AG04450 (cell line): ENCODE measurements around the gene TMEM101. TPM values are rescaled to one million over a fixed set of nuclear protein-coding genes. Genes with fewer than 3 reads are reported as not detected.
"Not testable (repeated sequence)": the region's sequence is repeated elsewhere in the genome, so short reads cannot be mapped to it uniquely, and the experiment has no call there.

Experiments
- CTCF ChIA-PET: fragments of 300-600, 350-600 bp; formaldehyde crosslinking; extraction: SDS; loops from one replicate; lab custom pipeline; 2022; ENCODE audit warnings: antibody characterized with exemption, inconsistent platforms; lab: Charles Lee
- POLR2A ChIA-PET: fragments of 350-600 bp; formaldehyde crosslinking; extraction: SDS; loops from one replicate; lab custom pipeline; 2021; ENCODE audit warnings: antibody characterized with exemption, inconsistent platforms; lab: Yijun Ruan, JAX
- DNase-seq: peaks from one replicate; pipeline ENCODE4 v3.0.0-alpha.2; 2011; ENCODE audit warnings: low read depth, low spot score
- H3K27ac ChIP-seq: one replicate; pipeline ENCODE4 v1.5.1; 2012; ENCODE audit warnings: low read depth, low read length, control low read depth
- H3K27me3 ChIP-seq: one replicate; pipeline ENCODE4 v1.6.0; 2012; ENCODE audit warnings: low read length; ENCODE audit not compliant: control insufficient read depth, insufficient read depth
- H3K4me3 ChIP-seq: 2 replicates; pipeline ENCODE4 v1.5.1; 2011; ENCODE audit warnings: mild to moderate bottlenecking, low read depth, low read length, control low read depth
- H3K9me3 ChIP-seq: 2 replicates; pipeline ENCODE4 v1.5.1; 2012; ENCODE audit warnings: low read length; ENCODE audit not compliant: control insufficient read depth, insufficient read depth
- polyA plus RNA-seq: library from polyadenylated mRNA; depleted of rRNA; stranded (reverse); fragments of >200 nt; gene quantifications from 2 replicates; pipeline ENCODE4 v1.2.3, GENCODE V29; 2011
- TF ChIP-seq, protein P1 (sequence below): IDR thresholded peaks from 2 replicates; pipeline ENCODE4 v1.5.1; 2011; ENCODE audit warnings: low read depth, low read length, control low read depth, inconsistent platforms

Gene TMEM101
- polyA plus RNA-seq, 1 experiment = 31.3 TPM

DNA sequence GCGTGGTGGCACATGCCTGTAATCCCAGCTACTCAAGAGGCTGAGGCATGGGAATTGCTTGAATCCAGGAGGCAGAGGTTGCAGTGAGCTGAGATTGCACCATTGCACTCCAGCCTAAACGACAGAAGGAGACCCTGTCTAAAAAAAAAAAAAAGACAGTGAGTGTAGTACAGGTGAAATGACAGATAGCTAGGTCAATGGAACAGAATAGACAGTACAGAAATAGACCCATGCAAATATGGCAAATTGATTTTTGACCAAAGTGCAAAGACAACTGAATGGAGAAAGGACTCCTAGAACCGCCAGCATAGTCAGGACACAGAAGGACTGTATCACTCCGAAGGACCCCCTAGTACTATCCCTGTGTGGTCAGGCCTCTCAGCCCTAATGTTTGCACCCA, 44.4 kb downstream of the TMEM101 start:
- TF ChIP-seq, protein P1, sequence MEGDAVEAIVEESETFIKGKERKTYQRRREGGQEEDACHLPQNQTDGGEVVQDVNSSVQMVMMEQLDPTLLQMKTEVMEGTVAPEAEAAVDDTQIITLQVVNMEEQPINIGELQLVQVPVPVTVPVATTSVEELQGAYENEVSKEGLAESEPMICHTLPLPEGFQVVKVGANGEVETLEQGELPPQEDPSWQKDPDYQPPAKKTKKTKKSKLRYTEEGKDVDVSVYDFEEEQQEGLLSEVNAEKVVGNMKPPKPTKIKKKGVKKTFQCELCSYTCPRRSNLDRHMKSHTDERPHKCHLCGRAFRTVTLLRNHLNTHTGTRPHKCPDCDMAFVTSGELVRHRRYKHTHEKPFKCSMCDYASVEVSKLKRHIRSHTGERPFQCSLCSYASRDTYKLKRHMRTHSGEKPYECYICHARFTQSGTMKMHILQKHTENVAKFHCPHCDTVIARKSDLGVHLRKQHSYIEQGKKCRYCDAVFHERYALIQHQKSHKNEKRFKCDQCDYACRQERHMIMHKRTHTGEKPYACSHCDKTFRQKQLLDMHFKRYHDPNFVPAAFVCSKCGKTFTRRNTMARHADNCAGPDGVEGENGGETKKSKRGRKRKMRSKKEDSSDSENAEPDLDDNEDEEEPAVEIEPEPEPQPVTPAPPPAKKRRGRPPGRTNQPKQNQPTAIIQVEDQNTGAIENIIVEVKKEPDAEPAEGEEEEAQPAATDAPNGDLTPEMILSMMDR = no peak
- Histone ChIP-seq H3K27ac (no peak overlapping the region), H3K9me3 (no peaks in the 10 kb centered on the region), H3K4me3 (no peak overlapping the region), H3K27me3 (peaks cover 25% of the 10 kb centered on the region)
- no peak for DNase-seq
- POLR2A ChIA-PET = interaction anchor here (0.6 to 0.8 kb wide), 2 partner anchors 45 to 443 kb away, joined by 5 to 7 read pairs; no protein-coding TSS in a partner anchor
- CTCF ChIA-PET = interaction anchor here (0.6 to 0.7 kb wide), 2 partner anchors 27 to 30 kb away, joined by 4 to 5 read pairs; partner anchors contain the start of gene PPY

DNA sequence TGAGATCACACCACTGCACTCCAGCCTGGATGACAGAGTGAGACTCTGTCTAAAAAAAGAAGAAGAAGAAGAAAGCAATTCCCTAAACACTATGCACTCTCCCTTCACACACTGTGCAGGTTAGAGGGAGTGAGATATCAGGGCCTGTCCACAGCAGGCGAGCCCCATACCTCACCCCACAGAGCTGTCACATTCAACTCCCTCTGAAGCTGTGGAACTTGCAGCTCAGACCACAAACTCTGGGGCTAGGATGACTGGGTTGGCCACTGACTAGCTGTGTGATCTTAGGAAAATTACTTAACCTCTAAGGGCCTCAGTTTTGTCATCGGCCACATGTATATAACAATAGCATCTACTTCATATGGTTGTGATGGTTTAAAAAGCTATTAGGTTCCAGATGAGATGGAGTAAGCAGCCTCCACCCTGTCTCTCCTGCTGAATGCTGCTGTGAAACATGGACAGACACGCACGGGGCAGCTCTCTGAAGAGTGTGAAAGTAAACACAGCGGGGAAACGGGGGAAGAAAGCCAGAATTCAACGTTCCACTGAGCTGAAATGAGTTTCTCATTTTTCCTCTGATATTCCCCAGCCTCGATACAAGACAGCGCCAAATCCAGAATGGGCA, 47.4 kb downstream of the TMEM101 start:
- no peak for DNase-seq
- TF ChIP-seq, protein P1 = no peak
- no peaks in the 10 kb centered on the region for H3K9me3 ChIP-seq
- peaks cover 25% of the 10 kb centered on the region for H3K27me3 ChIP-seq
- H3K4me3 ChIP-seq = peak overlapping the region; percentile 27
- ChIA-PET CTCF (interaction anchor here (0.6 to 1.3 kb wide), 3 partner anchors 24 to 89 kb away, joined by 3 to 8 read pairs (median 3); no protein-coding TSS in a partner anchor), POLR2A (no interaction called here)
- H3K27ac ChIP-seq = no peak overlapping the region

DNA sequence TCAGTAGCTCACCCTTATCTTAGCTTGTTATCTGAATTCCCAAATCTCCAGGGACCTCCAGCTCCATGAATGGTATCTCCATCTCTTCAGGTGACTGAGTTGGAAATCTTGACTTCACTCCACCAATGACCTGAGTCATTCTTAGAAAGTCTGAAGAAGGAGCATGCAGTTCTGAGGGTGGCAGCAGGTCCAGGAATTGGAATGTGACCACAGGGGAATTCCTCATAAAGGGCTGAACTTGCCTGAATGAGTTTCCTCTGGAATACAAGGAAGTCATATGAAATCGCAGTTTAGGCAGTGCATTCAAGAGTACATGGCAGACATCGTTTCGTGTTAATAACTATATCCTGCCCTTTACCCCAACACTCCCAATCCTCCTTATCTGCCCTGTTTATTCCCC, 48.5 kb downstream of the TMEM101 start:
- no peak overlapping the region for H3K27ac ChIP-seq
- no peaks in the 10 kb centered on the region for H3K9me3 ChIP-seq
- ChIA-PET POLR2A (no interaction called here), CTCF (no interaction called here)
- DNase-seq = no peak
- no peak overlapping the region for H3K4me3 ChIP-seq
- TF ChIP-seq, protein P1 = no peak
- H3K27me3 ChIP-seq = peaks cover 32% of the 10 kb centered on the region

DNA sequence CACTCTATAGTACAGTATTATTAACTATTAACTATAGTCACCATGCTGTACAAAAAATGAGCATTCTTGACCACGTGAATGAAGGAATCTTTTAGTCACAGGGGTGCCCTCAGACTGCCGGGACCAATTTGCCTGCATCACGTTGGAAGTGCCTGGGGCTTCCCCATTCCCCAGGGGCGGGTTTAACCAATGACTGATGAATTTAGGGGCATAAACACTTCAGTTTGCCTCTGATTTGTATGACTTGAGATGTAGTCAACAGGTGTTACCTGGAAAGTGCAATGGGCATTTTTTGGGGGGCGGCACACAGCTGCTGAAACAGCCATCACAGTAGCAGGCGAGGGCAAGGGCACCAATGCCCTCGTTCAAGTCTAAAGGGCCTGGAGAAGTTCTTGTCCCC, 52.3 kb downstream of the TMEM101 start:
- no peak overlapping the region for H3K4me3 ChIP-seq
- peaks cover 32% of the 10 kb centered on the region for H3K27me3 ChIP-seq
- POLR2A ChIA-PET = interaction anchor here (0.7 kb wide), 1 partner anchor 153 kb away, joined by 8 read pairs; no protein-coding TSS in a partner anchor
- DNase-seq = no peak
- TF ChIP-seq, protein P1 = no peak
- CTCF ChIA-PET = interaction anchor here (5.7 kb wide), 1 partner anchor 19 kb away, joined by 35 read pairs; the partner anchor contains the start of gene PPY
- H3K27ac ChIP-seq = no peak overlapping the region
- H3K9me3 ChIP-seq = no peaks in the 10 kb centered on the region

DNA sequence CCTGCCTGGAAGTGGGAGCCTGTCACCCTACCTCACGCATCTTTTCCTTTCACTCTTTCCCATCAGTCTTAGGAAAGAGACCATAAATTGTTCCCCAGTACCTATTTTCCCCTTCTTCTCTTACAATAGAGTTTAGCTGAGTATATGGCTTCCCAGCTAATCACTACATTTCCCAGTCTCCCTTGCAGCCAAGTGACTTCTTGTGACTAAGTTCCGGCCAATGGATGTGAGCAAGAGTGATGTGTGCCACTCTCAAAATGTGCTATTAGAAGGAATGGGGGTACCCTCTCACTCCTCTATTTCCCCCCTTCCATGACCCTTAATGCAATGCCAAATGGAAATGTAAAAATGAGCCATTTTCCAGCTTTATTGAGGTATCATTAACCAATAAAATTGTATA, 52.8 kb downstream of the TMEM101 start:
- ChIA-PET POLR2A (interaction anchor here (0.7 kb wide), 1 partner anchor 154 kb away, joined by 8 read pairs; no protein-coding TSS in a partner anchor), CTCF (interaction anchor here (0.8 to 5.7 kb wide), 2 partner anchors 19 to 206 kb away, joined by 3 to 35 read pairs; partner anchors contain the start of gene PPY)
- Histone ChIP-seq H3K4me3 (no peak overlapping the region), H3K27ac (no peak overlapping the region), H3K9me3 (no peaks in the 10 kb centered on the region), H3K27me3 (peaks cover 28% of the 10 kb centered on the region)
- TF ChIP-seq, protein P1 = no peak
- no peak for DNase-seq

DNA sequence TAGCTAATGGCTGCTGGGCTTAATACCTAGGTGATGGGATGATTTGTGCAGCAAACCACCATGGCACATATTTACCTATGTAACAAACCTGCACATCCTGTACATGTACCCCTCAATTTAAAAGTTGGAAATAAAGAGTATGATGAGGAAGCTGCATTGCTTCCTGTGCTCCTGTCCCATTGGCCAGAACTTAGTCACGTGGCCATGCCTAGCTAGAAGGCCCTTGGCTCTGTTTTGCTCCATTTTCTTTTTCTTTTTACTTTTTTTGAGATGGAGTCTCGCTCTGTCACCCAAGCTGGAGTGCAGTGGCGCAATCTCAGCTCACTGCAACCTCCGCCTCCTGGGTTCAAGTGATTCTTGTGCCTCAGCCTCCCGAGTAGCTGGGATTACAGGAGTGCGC, 53.5 kb downstream of the TMEM101 start:
- H3K9me3 ChIP-seq, DNase-seq, H3K4me3 ChIP-seq, POLR2A ChIA-PET, H3K27ac ChIP-seq: not testable (repeated sequence)
- peaks cover 28% of the 10 kb centered on the region for H3K27me3 ChIP-seq
- CTCF ChIA-PET = interaction anchor here (0.8 to 5.7 kb wide), 2 partner anchors 18 to 207 kb away, joined by 3 to 35 read pairs; partner anchors contain the start of gene PPY
